SK-N-MC (cell line): ENCODE results near the gene NAA10.

Experiments used
- EZH2 ChIP-seq: fragments of 200-600 bp; sonication (generic); IDR thresholded peaks from one replicate; pipeline ENCODE4 v1.6.1; 2017; ENCODE audit warnings: antibody characterized with exemption
- FOXP2 ChIP-seq: optimal IDR thresholded peaks from 2 replicates; pipeline ENCODE3; 2011; ENCODE audit warnings: mild to moderate bottlenecking, moderate library complexity; ENCODE audit not compliant: insufficient read depth; ENCODE audit errors: extremely low read length, control extremely low read depth
- POLR2AphosphoS5 ChIP-seq: IDR thresholded peaks from 2 replicates; pipeline ENCODE4 v1.6.1; 2012; ENCODE audit warnings: mild to moderate bottlenecking, low read depth, low read length, borderline replicate concordance

DNA sequence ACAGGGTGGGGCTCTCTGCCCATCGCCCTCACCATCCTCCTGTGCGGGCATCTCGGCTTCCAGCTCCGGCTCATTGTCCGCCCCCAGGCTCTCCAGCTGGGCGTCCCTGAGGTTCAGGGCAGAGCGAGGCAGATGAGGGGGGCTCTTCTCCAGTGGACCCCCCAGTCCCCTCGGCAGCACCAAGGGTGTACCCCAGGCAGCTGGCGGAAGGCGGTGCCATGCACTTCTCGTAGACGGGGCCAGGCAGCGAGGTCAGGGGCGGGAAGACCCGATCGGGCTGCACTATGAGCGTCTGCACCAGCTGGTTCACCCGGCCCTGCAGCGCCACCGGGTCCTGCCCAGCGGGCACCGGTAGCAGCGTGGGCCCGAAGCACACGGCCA, 24.9 kb downstream of the NAA10 start:
- TF ChIP-seq POLR2AphosphoS5, result no peak
- TF ChIP-seq EZH2, result no peak
- TF ChIP-seq FOXP2, result no peak
